SW480 (cell line): ENCODE measurements around the gene EPS8L3.

Experiments
- DNase-seq: peaks from one replicate; pipeline ENCODE4 v3.0.0-alpha.2; 2016; ENCODE audit warnings: low spot score

Gene EPS8L3

GRCh38 chr1:109793486-109794318 lies 30.0 kb upstream of the EPS8L3 start:
- peak; percentile 70 for DNase-seq

GRCh38 chr1:109793089-109793485 lies 29.4 kb upstream of the EPS8L3 start:
- no peak for DNase-seq

GRCh38 chr1:109792056-109792831 lies 28.5 kb upstream of the EPS8L3 start:
- peak; percentile 25 for DNase-seq

- no peak for DNase-seq
Observed at GRCh38 chr1:109791495-109792043, 27.8 kb upstream of the EPS8L3 start.

- DNase-seq = no peak
Observed at GRCh38 chr1:109790735-109791494, 27.2 kb upstream of the EPS8L3 start.

GRCh38 chr1:109790329-109790728 lies 26.6 kb upstream of the EPS8L3 start:
- DNase-seq = no peak

- DNase-seq = no peak
Observed at GRCh38 chr1:109789551-109790180, 25.9 kb upstream of the EPS8L3 start.

- DNase-seq = no peak
Observed at GRCh38 chr1:109788695-109789521, 25.2 kb upstream of the EPS8L3 start.

GRCh38 chr1:109787845-109788601 lies 24.3 kb upstream of the EPS8L3 start:
- DNase-seq = no peak

GRCh38 chr1:109787211-109787844 lies 23.6 kb upstream of the EPS8L3 start:
- no peak for DNase-seq

GRCh38 chr1:109786531-109787021 lies 22.9 kb upstream of the EPS8L3 start:
- DNase-seq = no peak

GRCh38 chr1:109786112-109786480 lies 22.4 kb upstream of the EPS8L3 start:
- no peak for DNase-seq

- no peak for DNase-seq
Observed at GRCh38 chr1:109785446-109786111, 21.9 kb upstream of the EPS8L3 start.

- DNase-seq = no peak
Observed at GRCh38 chr1:109784551-109785252, 21.0 kb upstream of the EPS8L3 start.

GRCh38 chr1:109783436-109783835 lies 19.7 kb upstream of the EPS8L3 start:
- peak; percentile 35 for DNase-seq

- no peak for DNase-seq
Observed at GRCh38 chr1:109782927-109783326, 19.2 kb upstream of the EPS8L3 start.

GRCh38 chr1:109782514-109782913 lies 18.8 kb upstream of the EPS8L3 start:
- no peak for DNase-seq

- DNase-seq = no peak
Observed at GRCh38 chr1:109781806-109782205, 18.1 kb upstream of the EPS8L3 start.
